Fibroblast of pulmonary artery (primary cell): Measurements from ENCODE around the gene FAM24B.

ENCODE experiments used
- DNase-seq: peaks from one replicate; pipeline ENCODE4 v3.0.0-alpha.2; 2010; ENCODE audit warnings: low read depth
- H3K4me3 ChIP-seq: replicated peaks from 2 replicates; pipeline ENCODE4 v1.5.1; 2011; ENCODE audit warnings: low read depth, mild to moderate bottlenecking, control low read depth, low read length, moderate library complexity
- CTCF ChIP-seq: IDR thresholded peaks from 2 replicates; pipeline ENCODE4 v1.5.1; 2011; ENCODE audit warnings: mild to moderate bottlenecking, control low read depth, low read length, inconsistent platforms; ENCODE audit errors: missing control alignments

Gene FAM24B

DNA sequence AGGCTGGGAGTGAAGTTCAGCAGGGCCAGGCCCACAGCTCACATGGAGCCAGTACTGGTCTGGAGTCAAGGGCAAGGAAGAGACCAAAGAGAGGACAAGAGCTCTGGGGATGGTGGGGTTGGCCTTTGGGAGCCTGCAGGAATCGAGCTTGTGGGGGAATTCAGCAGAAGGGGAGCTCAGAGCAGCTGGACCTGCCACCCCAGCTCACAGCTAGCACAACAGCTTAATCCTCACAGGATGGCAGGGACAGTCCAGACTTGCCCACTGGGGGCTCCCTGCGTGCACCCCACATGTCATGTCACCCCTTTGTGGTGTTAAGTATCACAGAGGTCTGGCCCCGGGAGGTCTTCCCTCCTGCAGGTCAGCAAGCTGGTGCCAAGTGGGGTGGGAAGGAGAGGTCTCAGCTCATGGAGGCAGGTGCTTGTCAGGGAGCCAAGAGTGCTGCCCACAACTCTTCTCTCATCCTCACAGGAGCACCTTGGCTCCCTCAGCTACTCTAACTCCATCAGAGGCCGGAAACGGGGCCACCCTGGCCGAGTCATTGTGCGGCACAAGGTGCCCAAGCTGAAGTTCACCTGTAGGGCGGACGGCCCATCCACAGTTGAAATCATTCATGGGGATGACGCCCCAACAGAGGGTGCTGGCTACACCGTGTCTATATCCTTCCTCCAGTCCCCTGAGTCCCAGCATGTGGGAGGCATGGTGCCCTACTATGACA lies 56.2 kb downstream of the FAM24B start:
- no peak overlapping the region for H3K4me3 ChIP-seq
- TF ChIP-seq CTCF: no peak

GRCh38 chr10:122821808-122822207 lies 57.6 kb downstream of the FAM24B start:
- no peak for DNase-seq
- TF ChIP-seq CTCF: no peak
- H3K4me3 ChIP-seq: no peak overlapping the region

More for the DNA sequence above, 56.2 kb downstream of the FAM24B start:
- no peak for DNase-seq

- H3K4me3 ChIP-seq: no peak overlapping the region
- no peak for TF ChIP-seq CTCF
- DNase-seq: no peak
Measured at GRCh38 chr10:122815458-122815857, 63.9 kb downstream of the FAM24B start.

GRCh38 chr10:122814493-122814892 lies 64.9 kb downstream of the FAM24B start:
- no peak for TF ChIP-seq CTCF
- DNase-seq: no peak
- no peak overlapping the region for H3K4me3 ChIP-seq

GRCh38 chr10:122812751-122813150 lies 66.6 kb downstream of the FAM24B start:
- H3K4me3 ChIP-seq: no peak overlapping the region
- no peak for DNase-seq
- TF ChIP-seq CTCF: no peak

GRCh38 chr10:122802282-122802681 lies 77.1 kb downstream of the FAM24B start:
- no peak for TF ChIP-seq CTCF
- no peak overlapping the region for H3K4me3 ChIP-seq
- no peak for DNase-seq
